SK-N-SH (cell line): ENCODE measurements around the gene GRAMD2A. TPM values are rescaled to one million over a fixed set of nuclear protein-coding genes. Genes with fewer than 3 reads are reported as not detected.

ENCODE experiments used
- CTCF ChIA-PET: fragments of 300-600, 350-600 bp; formaldehyde crosslinking; extraction: SDS; loops from one replicate; lab custom pipeline; 2021; lab: Yijun Ruan, JAX
- POLR2A ChIA-PET: fragments of 350-600 bp; sonication (Branson Sonifier 250); formaldehyde crosslinking; extraction: SDS; loops from one replicate; lab custom pipeline; 2020; ENCODE audit warnings: antibody characterized with exemption, inconsistent platforms; lab: Yijun Ruan, JAX
- DNase-seq: peaks from one replicate; pipeline ENCODE4 v3.0.0; 2012
- H2AFZ ChIP-seq: fragments of 200-600 bp; sonication (generic); 2 replicates; pipeline ENCODE4 v1.8.1; 2016; ENCODE audit warnings: antibody characterized with exemption, mild to moderate bottlenecking, low read depth
- H3F3A ChIP-seq: fragments of 200-600 bp; sonication (generic); replicated peaks from 2 replicates; pipeline ENCODE3; 2016; ENCODE audit warnings: antibody characterized with exemption, mild to moderate bottlenecking; ENCODE audit not compliant: insufficient read depth
- H3K27ac ChIP-seq, 2 experiments: fragments of 200-500 bp in 1 of 2; fragments of 200-600 bp in 1 of 2; sonication (Bioruptor generic) in 1 of 2; sonication (generic), shearing (Covaris generic) in 1 of 2; 2 replicates each; pipeline versions ENCODE4 v1.5.1 to v1.6.1; 2014 to 2016; ENCODE audit warnings: low read depth in 2 of 2, inconsistent platforms in 1 of 2, low read length in 1 of 2, mild to moderate bottlenecking in 1 of 2, mixed read lengths in 1 of 2
- H3K27me3 ChIP-seq: fragments of 200-600 bp; sonication (generic), shearing (Covaris generic); 2 replicates; pipeline ENCODE4 v1.6.1; 2016; ENCODE audit warnings: mixed run types; ENCODE audit not compliant: insufficient read depth
- H3K36me3 ChIP-seq, 2 experiments: fragments of 200-500 bp in 1 of 2; fragments of 200-600 bp in 1 of 2; sonication (Bioruptor generic) in 1 of 2; sonication (generic) in 1 of 2; replicated peaks in 1 of 2; 2 replicates each; pipeline versions ENCODE3 to v1.5.1; 2014 to 2016; ENCODE audit warnings: low read length in 1 of 2, mild to moderate bottlenecking in 1 of 2; ENCODE audit not compliant: insufficient read depth in 2 of 2, control insufficient read depth in 1 of 2
- H3K4me1 ChIP-seq, 2 experiments: fragments of 200-500 bp in 1 of 2; fragments of 200-600 bp in 1 of 2; sonication (Bioruptor generic) in 1 of 2; sonication (generic), shearing (Covaris generic) in 1 of 2; 2 replicates each; pipeline versions ENCODE4 v1.5.1 to v1.6.1; 2014 to 2016; ENCODE audit warnings: low read depth in 1 of 2, low read length in 1 of 2, mixed run types in 1 of 2; ENCODE audit not compliant: insufficient read depth in 2 of 2, control insufficient read depth in 1 of 2
- H3K4me2 ChIP-seq: fragments of 200-600 bp; sonication (generic), shearing (Covaris generic); 2 replicates; pipeline ENCODE4 v1.6.1; 2017; ENCODE audit warnings: mixed run types
- H3K4me3 ChIP-seq, 2 experiments: fragments of 200-500 bp in 1 of 2; fragments of 200-600 bp in 1 of 2; sonication (Bioruptor generic) in 1 of 2; sonication (generic), shearing (Covaris generic) in 1 of 2; 2 replicates each; pipeline versions ENCODE4 v1.5.1 to v1.8.1; 2014 to 2016; ENCODE audit warnings: low read depth in 2 of 2, inconsistent platforms in 1 of 2, low read length in 1 of 2, mild to moderate bottlenecking in 1 of 2, mixed read lengths in 1 of 2, moderate library complexity in 1 of 2
- H3K79me2 ChIP-seq: fragments of 200-600 bp; sonication (generic); 2 replicates; pipeline ENCODE4 v1.8.1; 2017; ENCODE audit warnings: mild to moderate bottlenecking; ENCODE audit not compliant: insufficient read depth
- H3K9ac ChIP-seq: fragments of 200-600 bp; sonication (generic); 2 replicates; pipeline ENCODE4 v1.6.1; 2017; ENCODE audit warnings: mixed run types
- H3K9me2 ChIP-seq: fragments of 200-600 bp; sonication (generic); 2 replicates; pipeline ENCODE4 v1.6.1; 2017; ENCODE audit warnings: mixed run types
- H3K9me3 ChIP-seq: fragments of 200-600 bp; sonication (generic); 2 replicates; pipeline ENCODE4 v1.6.1; 2017; ENCODE audit warnings: mixed run types, mild to moderate bottlenecking, moderate library complexity
- H4K20me1 ChIP-seq: fragments of 200-600 bp; sonication (generic); 2 replicates; pipeline ENCODE4 v1.6.1; 2017; ENCODE audit warnings: mild to moderate bottlenecking, mixed run types; ENCODE audit not compliant: insufficient read depth
- CHD2 ChIP-seq: fragments of 150-350 bp; IDR thresholded peaks from 2 replicates; pipeline ENCODE4 v1.6.1; 2018; ENCODE audit warnings: low read length; ENCODE audit not compliant: partially characterized antibody
- ELF1 ChIP-seq: IDR thresholded peaks from 2 replicates; pipeline ENCODE4 v1.4.0; 2012
- FOXJ3 ChIP-seq: sonication (generic); formaldehyde crosslinking; IDR thresholded peaks from 2 replicates; pipeline ENCODE4 v1.5.1; 2020; ENCODE audit warnings: mild to moderate bottlenecking, missing genetic modification reagents
- GABPA ChIP-seq: IDR thresholded peaks from 2 replicates; pipeline ENCODE4 v1.4.0; 2012; ENCODE audit warnings: low read depth, mild to moderate bottlenecking
- JUND ChIP-seq: IDR thresholded peaks from 2 replicates; pipeline ENCODE4 v1.4.0; 2012
- MEF2A ChIP-seq: IDR thresholded peaks from 2 replicates; pipeline ENCODE4 v1.4.0; 2012; ENCODE audit warnings: low read depth, borderline replicate concordance
- NRF1 ChIP-seq: IDR thresholded peaks from 2 replicates; pipeline ENCODE4 v1.6.1; 2012; ENCODE audit warnings: low read depth, mild to moderate bottlenecking, low read length
- SIN3A ChIP-seq: IDR thresholded peaks from 2 replicates; pipeline ENCODE4 v1.6.1; 2012; ENCODE audit warnings: low read depth, mild to moderate bottlenecking, low read length, moderate library complexity, borderline replicate concordance
- TCF12 ChIP-seq: IDR thresholded peaks from 2 replicates; pipeline ENCODE4 v1.4.0; 2012
- USF1 ChIP-seq: IDR thresholded peaks from 2 replicates; pipeline ENCODE4 v1.4.0; 2012; ENCODE audit warnings: low read depth, borderline replicate concordance
- YY1 ChIP-seq: IDR thresholded peaks from 2 replicates; pipeline ENCODE4 v1.4.0; 2012; ENCODE audit warnings: low read depth, mild to moderate bottlenecking
- WGBS: methylation state at CpG from one replicate; pipeline ENCODE4 v1.1.6; 2017; ENCODE audit warnings: low lambda C conversion rate; 5-methylcytosine and 5-hydroxymethylcytosine counted together
- polyA plus RNA-seq, 3 experiments: library from polyadenylated mRNA; depleted of rRNA; stranded (reverse); fragments of >200 nt; gene quantifications; 2 replicates each; pipeline ENCODE4 v1.2.3, GENCODE V29; 2012
- TF ChIP-seq, protein P1 (sequence below): IDR thresholded peaks from 2 replicates; pipeline ENCODE4; 2012

GRAMD2A gene
- polyA plus RNA-seq, 1 of the 3 experiments (the other 2 are of a cell fraction), result 0.10 TPM

GRCh38 chr15:72168808-72169190 lies 28.8 kb downstream of the GRAMD2A start:
- POLR2A ChIA-PET, result no interaction called here
- H3K79me2 ChIP-seq, result no peaks in the 10 kb centered on the region
- no peak overlapping the region for H3K9ac ChIP-seq
- H3K9me2 ChIP-seq, result no peaks in the 10 kb centered on the region
- H3K4me1 ChIP-seq, result peaks cover 0 to 6% of the 10 kb centered on the region in 2 experiments; a peak in 1 of 4 replicates
- H3K27me3 ChIP-seq, result no peaks in the 10 kb centered on the region
- no peak overlapping the region for H2AFZ ChIP-seq
- WGBS, result 73% methylated on average over 2 of the region's 4 CpGs
- H3F3A ChIP-seq, result no peaks in the 10 kb centered on the region
- CTCF ChIA-PET, result interaction anchor here (1.8 to 3.5 kb wide), 2 partner anchors 12 to 425 kb away, joined by 4 to 23 read pairs; no protein-coding TSS in a partner anchor
- H3K36me3 ChIP-seq, result no peaks in the 10 kb centered on the region
- TF ChIP-seq SIN3A (no peak), JUND (no peak), NRF1 (no peak), FOXJ3 (CRISPR knock-in tag) (no peak)
- no peak overlapping the region for H3K4me3 ChIP-seq
- H3K9me3 ChIP-seq, result no peaks in the 10 kb centered on the region
- H3K27ac ChIP-seq, result no peak overlapping the region
- no peak for DNase-seq
- H3K4me2 ChIP-seq, result no peak overlapping the region
- H4K20me1 ChIP-seq, result no peaks in the 10 kb centered on the region

- no peaks in the 10 kb centered on the region for H3K79me2 ChIP-seq
- CTCF ChIA-PET, result interaction anchor here (0.7 to 3.5 kb wide), 3 partner anchors 12 to 424 kb away, joined by 4 to 23 read pairs (median 4); no protein-coding TSS in a partner anchor
- no peak for DNase-seq
Measured at GRCh38 chr15:72168131-72168807, 29.3 kb downstream of the GRAMD2A start.

More at GRCh38 chr15:72168131-72168807, 29.3 kb downstream of the GRAMD2A start:
- H3K9me2 ChIP-seq, result no peaks in the 10 kb centered on the region
- 62% methylated on average over 7 of the region's 7 CpGs for WGBS
- H4K20me1 ChIP-seq, result no peaks in the 10 kb centered on the region
- no peak overlapping the region for H3K9ac ChIP-seq
- no peak overlapping the region for H3K4me3 ChIP-seq
- POLR2A ChIA-PET, result no interaction called here
- H3K36me3 ChIP-seq, result no peaks in the 10 kb centered on the region
- no peaks in the 10 kb centered on the region for H3K9me3 ChIP-seq
- no peak for TF ChIP-seq TCF12
- TF ChIP-seq CHD2, result no peak
- no peak for TF ChIP-seq ELF1
- TF ChIP-seq MEF2A, result no peak
- TF ChIP-seq GABPA, result no peak
- no peak for TF ChIP-seq USF1
- TF ChIP-seq, protein P1, sequence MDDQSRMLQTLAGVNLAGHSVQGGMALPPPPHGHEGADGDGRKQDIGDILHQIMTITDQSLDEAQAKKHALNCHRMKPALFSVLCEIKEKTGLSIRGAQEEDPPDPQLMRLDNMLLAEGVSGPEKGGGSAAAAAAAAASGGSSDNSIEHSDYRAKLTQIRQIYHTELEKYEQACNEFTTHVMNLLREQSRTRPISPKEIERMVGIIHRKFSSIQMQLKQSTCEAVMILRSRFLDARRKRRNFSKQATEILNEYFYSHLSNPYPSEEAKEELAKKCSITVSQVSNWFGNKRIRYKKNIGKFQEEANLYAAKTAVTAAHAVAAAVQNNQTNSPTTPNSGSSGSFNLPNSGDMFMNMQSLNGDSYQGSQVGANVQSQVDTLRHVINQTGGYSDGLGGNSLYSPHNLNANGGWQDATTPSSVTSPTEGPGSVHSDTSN, result no peak
- TF ChIP-seq YY1, result no peak
- TF ChIP-seq FOXJ3 (CRISPR knock-in tag), result no peak
- no peak overlapping the region for H2AFZ ChIP-seq
- H3F3A ChIP-seq, result no peaks in the 10 kb centered on the region
- no peak overlapping the region for H3K4me2 ChIP-seq
- H3K4me1 ChIP-seq, result peaks cover 0 to 6% of the 10 kb centered on the region in 2 experiments; a peak in 1 of 4 replicates
- no peak overlapping the region for H3K27ac ChIP-seq
- no peaks in the 10 kb centered on the region for H3K27me3 ChIP-seq
